H1 (cell line): ENCODE measurements around the gene MCF2L2. TPM values are rescaled to one million over a fixed set of nuclear protein-coding genes. Genes with fewer than 3 reads are reported as not detected.

Source experiments
- CTCF ChIA-PET: fragments of 300-600 bp; sonication (Branson Sonifier 250); formaldehyde crosslinking; loops from one replicate; lab custom pipeline; 2021; ENCODE audit not compliant: partially characterized antibody; lab: Charles Lee
- POLR2A ChIA-PET: fragments of 300-600 bp; sonication (Branson Sonifier 250); formaldehyde crosslinking; loops from one replicate; lab custom pipeline; 2021; ENCODE audit warnings: inconsistent platforms; ENCODE audit not compliant: partially characterized antibody; lab: Charles Lee
- DNase-seq, 2 experiments: peaks; one replicate each; pipeline versions ENCODE4 v3.0.0 to v3.0.0-alpha.2; 2010 to 2022; ENCODE audit warnings: low spot score in 2 of 2, low read depth in 1 of 2, mixed read lengths in 1 of 2
- FAIRE-seq: peaks from 2 replicates; lab custom pipeline; 2011; peaks lifted over from hg19 to GRCh38; lab: Jason Lieb, UNC
- H2AFZ ChIP-seq: 2 replicates; pipeline ENCODE4 v1.8.1; 2012; ENCODE audit warnings: low read length, inconsistent platforms
- H2AK5ac ChIP-seq: 2 replicates; pipeline ENCODE4 v1.6.1; 2013; ENCODE audit warnings: low read depth, low read length
- H2BK120ac ChIP-seq: replicated peaks from 2 replicates; pipeline ENCODE3; 2013; ENCODE audit warnings: low read depth, low read length, inconsistent platforms
- H2BK12ac ChIP-seq: 2 replicates; pipeline ENCODE4 v1.6.1; 2013; ENCODE audit warnings: low read depth, low read length
- H2BK15ac ChIP-seq: 2 replicates; pipeline ENCODE4 v1.6.1; 2013; ENCODE audit warnings: low read length
- H2BK20ac ChIP-seq: 2 replicates; pipeline ENCODE4 v1.6.1; 2013; ENCODE audit warnings: low read length
- H2BK5ac ChIP-seq: 2 replicates; pipeline ENCODE4 v1.6.1; 2013; ENCODE audit warnings: low read depth, low read length
- H3K14ac ChIP-seq: 2 replicates; pipeline ENCODE4 v1.6.1; 2013; ENCODE audit warnings: inconsistent platforms; ENCODE audit not compliant: insufficient read length
- H3K18ac ChIP-seq: 2 replicates; pipeline ENCODE4 v1.6.1; 2013; ENCODE audit warnings: low read length; ENCODE audit errors: extremely low read depth
- H3K23ac ChIP-seq: 2 replicates; pipeline ENCODE4 v1.6.1; 2013; ENCODE audit warnings: inconsistent platforms; ENCODE audit not compliant: insufficient read length
- H3K23me2 ChIP-seq: 2 replicates; pipeline ENCODE4 v1.6.1; 2013; ENCODE audit warnings: low read depth, low read length
- H3K27ac ChIP-seq: 2 replicates; pipeline ENCODE4 v1.6.1; 2011; ENCODE audit warnings: low read depth, low read length, inconsistent platforms
- H3K27me3 ChIP-seq, 4 experiments: replicated peaks in 1 of 4; 1 replicate in 1 of 4; 2 replicates in 3 of 4; pipeline versions ENCODE4 v1.6.1 to v1.8.1; 2011 to 2013; ENCODE audit warnings: low read length in 3 of 4, mild to moderate bottlenecking in 3 of 4, inconsistent platforms in 2 of 4, mixed read lengths in 2 of 4, moderate library complexity in 1 of 4; ENCODE audit not compliant: control insufficient read depth in 3 of 4, insufficient read depth in 3 of 4; ENCODE audit errors: extremely low read depth in 1 of 4
- H3K36me3 ChIP-seq, 4 experiments: 2 replicates each; pipeline versions ENCODE4 v1.6.1 to v1.8.1; 2011 to 2013; ENCODE audit warnings: mild to moderate bottlenecking in 4 of 4, low read length in 3 of 4, moderate library complexity in 2 of 4, control low read depth in 1 of 4, inconsistent platforms in 1 of 4; ENCODE audit not compliant: insufficient read depth in 4 of 4, control insufficient read depth in 2 of 4
- H3K4ac ChIP-seq: replicated peaks from 2 replicates; pipeline ENCODE3; 2013; ENCODE audit warnings: low read length, low read depth, mixed read lengths, inconsistent platforms; ENCODE audit not compliant: insufficient read length
- H3K4me1 ChIP-seq, 4 experiments: replicated peaks in 1 of 4; 1 replicate in 1 of 4; 2 replicates in 3 of 4; pipeline versions ENCODE4 v1.6.1 to v1.8.1; 2011 to 2013; ENCODE audit warnings: low read length in 3 of 4, inconsistent platforms in 2 of 4, mixed read lengths in 1 of 4; ENCODE audit not compliant: insufficient read depth in 4 of 4, control insufficient read depth in 3 of 4
- H3K4me2 ChIP-seq, 2 experiments: 2 replicates each; pipeline versions ENCODE4 v1.6.1 to v1.8.1; 2011 to 2013; ENCODE audit warnings: low read depth in 2 of 2, low read length in 2 of 2, control low read depth in 1 of 2, inconsistent platforms in 1 of 2, mild to moderate bottlenecking in 1 of 2; ENCODE audit not compliant: insufficient read depth in 1 of 2
- H3K4me3 ChIP-seq, 4 experiments: fragments of 200-600, 300-600 bp in 1 of 4; sonication (generic), shearing (Covaris generic), sonication (Bioruptor Twin) in 1 of 4; 2 replicates each; pipeline versions ENCODE4 v1.5.1 to v1.8.1; 2011 to 2016; ENCODE audit warnings: low read length in 4 of 4, low read depth in 3 of 4, control low read depth in 2 of 4, inconsistent platforms in 2 of 4, mild to moderate bottlenecking in 2 of 4, mixed read lengths in 1 of 4, moderate library complexity in 1 of 4; ENCODE audit not compliant: insufficient read depth in 2 of 4; ENCODE audit errors: extremely low read depth in 1 of 4
- H3K56ac ChIP-seq: replicated peaks from 2 replicates; pipeline ENCODE3; 2013; ENCODE audit warnings: low read depth, mild to moderate bottlenecking, mixed read lengths, low read length, inconsistent platforms; ENCODE audit not compliant: insufficient read length
- H3K79me1 ChIP-seq: 2 replicates; pipeline ENCODE4 v1.6.1; 2013; ENCODE audit warnings: low read depth, low read length, control low read depth
- H3K79me2 ChIP-seq, 2 experiments: 2 replicates each; pipeline versions ENCODE4 v1.6.1 to v1.8.1; 2012 to 2013; ENCODE audit warnings: low read length in 2 of 2, mild to moderate bottlenecking in 2 of 2, inconsistent platforms in 1 of 2; ENCODE audit not compliant: insufficient read depth in 2 of 2, control insufficient read depth in 1 of 2
- H3K9ac ChIP-seq, 4 experiments: replicated peaks in 1 of 4; 1 replicate in 1 of 4; 2 replicates in 3 of 4; pipeline versions ENCODE4 v1.6.1 to v1.8.1; 2011 to 2013; ENCODE audit warnings: low read depth in 3 of 4, low read length in 3 of 4, control low read depth in 2 of 4, mild to moderate bottlenecking in 2 of 4, moderate library complexity in 2 of 4, inconsistent platforms in 1 of 4; ENCODE audit errors: extremely low read depth in 1 of 4
- H3K9me3 ChIP-seq, 2 experiments: 2 replicates each; pipeline versions ENCODE4 v1.6.1 to v1.8.1; 2012 to 2013; ENCODE audit warnings: mild to moderate bottlenecking in 2 of 2, moderate library complexity in 2 of 2, control low read depth in 1 of 2, inconsistent platforms in 1 of 2, low read depth in 1 of 2, low read length in 1 of 2, mixed read lengths in 1 of 2; ENCODE audit not compliant: insufficient read depth in 2 of 2
- H4K20me1 ChIP-seq, 2 experiments: replicated peaks in 1 of 2; 2 replicates each; pipeline versions ENCODE3 to v1.8.1; 2011 to 2013; ENCODE audit warnings: inconsistent platforms in 2 of 2, low read length in 2 of 2, mild to moderate bottlenecking in 1 of 2; ENCODE audit not compliant: insufficient read depth in 2 of 2, control insufficient read depth in 1 of 2
- H4K5ac ChIP-seq: 2 replicates; pipeline ENCODE4 v1.6.1; 2013; ENCODE audit warnings: low read length, low read depth, mixed read lengths, inconsistent platforms; ENCODE audit not compliant: insufficient read length
- H4K8ac ChIP-seq: 2 replicates; pipeline ENCODE4 v1.8.0; 2013; ENCODE audit warnings: mild to moderate bottlenecking, moderate library complexity, low read length, inconsistent platforms; ENCODE audit not compliant: insufficient read depth; ENCODE audit errors: extremely low read depth
- H4K91ac ChIP-seq: replicated peaks from 2 replicates; pipeline ENCODE3; 2013; ENCODE audit warnings: low read length, mixed read lengths, inconsistent platforms; ENCODE audit not compliant: insufficient read length
- HDAC2 ChIP-seq, 2 experiments: fragments of 300-600 bp in 1 of 2; sonication (generic) in 1 of 2; IDR thresholded peaks; 2 replicates each; pipeline ENCODE4 v1.6.1; 2011 to 2012; ENCODE audit warnings: low read depth in 2 of 2, low read length in 2 of 2, mild to moderate bottlenecking in 2 of 2, moderate library complexity in 2 of 2, borderline replicate concordance in 1 of 2, inconsistent platforms in 1 of 2
- MAX ChIP-seq: IDR thresholded peaks from 2 replicates; pipeline ENCODE4 v1.6.1; 2012; ENCODE audit warnings: inconsistent platforms
- WGBS, 2 experiments: shearing (Covaris generic) in 1 of 2; methylation state at CpG; one replicate each; pipeline versions ENCODE4 v1.1.6 to v1.1.7; 2013 to 2015; ENCODE audit warnings: low lambda C conversion rate in 2 of 2, mixed read lengths in 2 of 2, inconsistent platforms in 1 of 2, low coverage in 1 of 2, missing lambda C conversion rate in 1 of 2; ENCODE audit not compliant: insufficient replicate concordance in 2 of 2, insufficient coverage in 1 of 2, insufficient read length in 1 of 2; ENCODE audit errors: extremely low coverage in 1 of 2, missing lambda C conversion rate in 1 of 2; 5-methylcytosine and 5-hydroxymethylcytosine counted together
- polyA plus RNA-seq, 7 experiments: library from polyadenylated mRNA; depleted of rRNA in 3 of 7; stranded (reverse) in 5 of 7; unstranded in 2 of 7; fragments of >200 nt in 5 of 7; fragments of 200-250 nt in 2 of 7; gene quantifications; 1 replicate in 5 of 7; 2 replicates in 1 of 7; 4 replicates in 1 of 7; pipeline versions ENCODE4 v1.2.1 to v1.2.3, GENCODE V29; 2011 to 2013; ENCODE audit warnings: missing spikeins in 2 of 7, mixed read lengths in 2 of 7
- total RNA-seq: library from RNA; stranded (reverse); fragmentation: NEBNext Ultra II Directional; extraction: Animal tissue kit (Norgen Biotek cat#: 25700); gene quantifications from 2 replicates; pipeline ENCODE4 v1.2.1, GENCODE V29; 2021

MCF2L2 gene
- total and polyA plus RNA-seq, 2 of the 8 experiments (the other 6 are each of a cell fraction or from before 2014, with no cell fraction given) = 4.1 to 13.7 TPM

- WGBS, 2 experiments = 73% methylated on average over 1 of the region's 1 CpG; no CpG with 5 or more reads in 1 of the 2 experiments
- no peak for TF ChIP-seq MAX
- TF ChIP-seq HDAC2 (IDR thresholded peaks at IDR 0.05; ENCODE audit: borderline replicate concordance in 1 of 2, low read depth in 2 of 2, low read length in 2 of 2) = no peak
- Histone ChIP-seq H2BK15ac (no peak overlapping the region), H4K20me1 (no peaks in the 10 kb centered on the region), H4K91ac (no peak overlapping the region), H3K4me3 (no peak overlapping the region), H3K9me3 (peaks cover 15 to 16% of the 10 kb centered on the region in 2 experiments), H3K23ac (no peak overlapping the region), H3K23me2 (no peaks in the 10 kb centered on the region), H3K79me1 (no peaks in the 10 kb centered on the region), H2BK120ac (no peak overlapping the region), H3K14ac (no peak overlapping the region), H2AK5ac (no peak overlapping the region), H3K18ac (no peak overlapping the region), H3K56ac (no peak overlapping the region), H3K4me2 (no peak overlapping the region), H2BK5ac (no peak overlapping the region), H3K4ac (no peak overlapping the region), H3K9ac (no peak overlapping the region), H2BK12ac (no peak overlapping the region), H3K27ac (no peak overlapping the region), H3K4me1 (peaks cover 0 to 4% (median 3%) of the 10 kb centered on the region in 4 experiments; a peak in 3 of 7 replicates), H4K5ac (no peak overlapping the region), H3K27me3 (no peaks in the 10 kb centered on the region), H2BK20ac (no peak overlapping the region), H3K79me2 (no peaks in the 10 kb centered on the region), H2AFZ (no peak overlapping the region), H4K8ac (no peak overlapping the region), H3K36me3 (no peaks in the 10 kb centered on the region)
- POLR2A ChIA-PET = no interaction called here
- CTCF ChIA-PET = no interaction called here
- no peak for FAIRE-seq
- DNase-seq = peak in 1 of 2 experiments; percentile 40
Observed at GRCh38 chr3:183242431-183242830, 186.0 kb downstream of the MCF2L2 start.
